ENCODE data around the gene GORASP2.

The GORASP2 gene

DNA sequence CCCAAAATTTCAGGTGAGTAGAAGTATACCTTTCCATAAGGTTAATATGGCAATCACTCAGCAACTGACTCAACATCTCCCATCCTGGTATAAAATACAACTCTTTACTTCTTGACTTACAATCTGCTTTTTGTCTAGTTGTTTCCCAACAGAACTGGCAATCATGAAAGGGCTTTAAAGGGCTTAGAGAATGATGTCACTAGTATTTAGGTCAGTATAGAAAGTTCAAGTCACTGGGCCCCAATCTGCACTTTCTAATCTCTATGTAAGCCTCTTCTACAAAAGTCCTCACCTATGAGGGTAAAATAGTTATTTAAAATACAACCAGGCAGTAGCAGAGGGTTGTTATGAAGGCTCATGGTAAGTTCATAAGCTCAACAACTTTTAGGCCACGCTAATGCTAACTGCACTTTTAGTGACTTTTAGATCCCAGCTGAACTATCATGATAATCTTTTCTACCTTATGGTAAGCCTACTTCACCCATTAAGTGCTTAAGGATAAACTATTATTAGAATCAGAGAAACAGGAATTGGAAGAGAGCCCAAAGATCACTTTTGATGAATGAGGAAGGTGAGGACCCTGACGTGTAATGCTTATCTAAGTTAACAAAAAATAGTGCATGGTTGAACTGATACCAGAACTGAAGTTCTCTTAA lies 79.6 kb downstream of the GORASP2 start:
- DNase-seq: no peak

DNA sequence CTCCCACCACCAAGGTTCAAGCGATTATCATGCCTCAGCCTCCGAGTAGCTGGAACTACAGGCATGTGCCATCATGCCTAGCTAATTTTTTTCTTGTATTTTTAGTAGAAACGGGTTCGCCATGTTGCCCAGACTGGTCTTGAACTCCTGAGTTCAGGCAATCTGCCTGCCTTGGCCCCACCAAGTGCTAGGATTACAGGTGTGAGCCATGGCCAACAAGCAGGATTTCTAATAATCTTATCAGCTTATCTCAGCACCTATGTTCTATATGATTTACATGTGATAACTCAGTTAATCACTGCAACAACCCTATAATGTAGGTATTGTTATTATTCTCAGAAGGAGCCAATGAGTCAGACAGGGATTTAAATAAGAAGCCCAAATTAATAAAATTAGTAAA lies 80.3 kb downstream of the GORASP2 start:
- DNase-seq: no peak

DNA sequence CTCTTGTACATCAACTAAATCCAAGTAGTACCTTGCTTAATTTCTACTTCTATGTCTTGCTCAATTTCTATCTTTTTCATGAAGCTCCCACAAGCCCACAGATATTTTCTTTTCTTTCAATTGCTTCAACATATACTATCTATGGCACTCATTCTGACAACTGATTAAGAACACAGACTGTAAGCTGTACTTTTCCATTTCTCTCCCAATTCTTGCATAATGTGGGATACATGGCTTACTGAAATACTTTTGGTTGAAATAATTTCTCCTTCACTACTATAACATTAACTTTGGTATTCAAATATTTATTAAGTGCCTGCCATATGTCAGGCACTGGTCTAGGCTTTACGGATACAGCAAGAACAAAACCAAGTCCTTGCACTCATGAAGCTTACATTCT lies 84.8 kb downstream of the GORASP2 start:
- DNase-seq: no peak

DNA sequence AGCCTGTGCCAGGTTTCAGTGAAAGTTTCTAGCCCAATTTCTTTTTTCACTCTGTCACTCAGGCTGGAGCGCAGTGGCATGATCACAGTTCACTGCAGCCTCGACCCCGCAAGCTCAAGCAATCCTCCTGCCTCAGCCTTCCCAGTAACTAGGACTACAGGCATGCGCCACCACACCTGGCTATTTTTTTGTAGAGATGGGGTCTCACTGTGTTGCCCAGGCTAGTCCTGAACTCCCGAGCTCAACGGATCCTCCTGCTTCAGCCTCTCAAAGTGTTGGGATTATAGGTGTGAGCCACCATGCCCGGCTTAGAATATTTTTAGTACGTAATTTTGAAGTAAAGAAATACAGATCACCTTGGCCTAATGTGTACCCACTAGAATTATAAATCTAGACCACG lies 87.1 kb downstream of the GORASP2 start:
- DNase-seq: no peak

Data from inflammatory macrophage treated with lipopolysaccharide for 1 hour (primary cell).